GM06990 (cell line): ENCODE data around the gene CCAR1.

Experiments used
- DNase-seq: peaks from one replicate; pipeline ENCODE4 v3.0.0-alpha.2; 2011; ENCODE audit not compliant: insufficient read length; ENCODE audit errors: extremely low read depth
- H3K27me3 ChIP-seq: replicated peaks from 2 replicates; pipeline ENCODE4 v1.6.0; 2011; ENCODE audit warnings: low read length; ENCODE audit not compliant: control insufficient read depth, insufficient read depth
- H3K36me3 ChIP-seq: 2 replicates; pipeline ENCODE4 v1.5.1; 2011; ENCODE audit warnings: low read length; ENCODE audit not compliant: control insufficient read depth, insufficient read depth
- H3K4me3 ChIP-seq: replicated peaks from 2 replicates; pipeline ENCODE4 v1.5.1; 2011; ENCODE audit warnings: low read depth, mild to moderate bottlenecking, control low read depth, low read length
- TF ChIP-seq, protein P1 (sequence below): IDR thresholded peaks from 2 replicates; pipeline ENCODE4 v1.5.1; 2011; ENCODE audit warnings: low read length, control low read depth, mild to moderate bottlenecking, inconsistent platforms; ENCODE audit not compliant: insufficient read depth, poor library complexity, severe bottlenecking

Gene CCAR1

DNA sequence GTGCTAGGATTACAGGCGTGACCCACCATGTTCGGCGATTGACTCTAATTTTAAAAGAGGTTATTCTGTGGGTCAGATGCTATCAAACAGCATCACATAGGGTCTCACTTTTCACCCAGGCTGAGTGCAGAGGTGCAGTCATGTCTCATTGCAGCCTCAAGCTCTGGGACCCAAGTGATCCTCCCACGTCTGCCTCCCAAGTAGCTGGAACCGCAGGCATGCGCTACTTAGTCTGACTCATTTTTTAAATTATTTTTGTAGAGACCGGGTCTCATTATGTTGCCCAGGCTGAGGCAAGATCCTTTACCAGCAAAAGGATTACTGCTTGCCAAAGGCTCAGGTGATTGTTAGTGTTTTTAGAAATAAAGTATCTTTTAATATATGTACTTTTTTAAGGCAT lies 63.4 kb downstream of the CCAR1 start:
- TF ChIP-seq, protein P1, sequence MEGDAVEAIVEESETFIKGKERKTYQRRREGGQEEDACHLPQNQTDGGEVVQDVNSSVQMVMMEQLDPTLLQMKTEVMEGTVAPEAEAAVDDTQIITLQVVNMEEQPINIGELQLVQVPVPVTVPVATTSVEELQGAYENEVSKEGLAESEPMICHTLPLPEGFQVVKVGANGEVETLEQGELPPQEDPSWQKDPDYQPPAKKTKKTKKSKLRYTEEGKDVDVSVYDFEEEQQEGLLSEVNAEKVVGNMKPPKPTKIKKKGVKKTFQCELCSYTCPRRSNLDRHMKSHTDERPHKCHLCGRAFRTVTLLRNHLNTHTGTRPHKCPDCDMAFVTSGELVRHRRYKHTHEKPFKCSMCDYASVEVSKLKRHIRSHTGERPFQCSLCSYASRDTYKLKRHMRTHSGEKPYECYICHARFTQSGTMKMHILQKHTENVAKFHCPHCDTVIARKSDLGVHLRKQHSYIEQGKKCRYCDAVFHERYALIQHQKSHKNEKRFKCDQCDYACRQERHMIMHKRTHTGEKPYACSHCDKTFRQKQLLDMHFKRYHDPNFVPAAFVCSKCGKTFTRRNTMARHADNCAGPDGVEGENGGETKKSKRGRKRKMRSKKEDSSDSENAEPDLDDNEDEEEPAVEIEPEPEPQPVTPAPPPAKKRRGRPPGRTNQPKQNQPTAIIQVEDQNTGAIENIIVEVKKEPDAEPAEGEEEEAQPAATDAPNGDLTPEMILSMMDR = no peak
- Histone ChIP-seq H3K4me3 (no peak overlapping the region), H3K27me3 (no peaks in the 10 kb centered on the region), H3K36me3 (peaks cover 5% of the 10 kb centered on the region)
- no peak for DNase-seq

DNA sequence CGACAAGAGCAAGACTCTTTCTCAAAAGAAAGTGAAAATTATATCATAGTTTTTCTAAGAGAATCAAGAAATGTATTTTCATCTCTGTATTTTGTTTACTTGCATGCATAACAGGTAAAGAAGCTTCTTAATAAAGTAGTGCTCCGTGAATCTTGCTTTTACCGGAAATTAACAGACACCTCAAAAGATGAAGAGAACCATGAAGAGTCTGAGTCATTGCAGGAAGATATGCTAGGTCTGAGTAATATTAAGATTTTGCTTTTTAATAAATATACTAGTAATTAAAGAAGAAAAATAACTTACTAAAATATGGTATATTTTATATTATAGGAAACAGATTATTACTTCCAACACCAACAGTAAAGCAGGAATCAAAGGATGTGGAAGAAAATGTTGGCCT lies 66.8 kb downstream of the CCAR1 start:
- Histone ChIP-seq H3K36me3 (peaks cover 5% of the 10 kb centered on the region), H3K4me3 (no peak overlapping the region), H3K27me3 (no peaks in the 10 kb centered on the region)
- TF ChIP-seq, protein P1 = no peak
- no peak for DNase-seq

DNA sequence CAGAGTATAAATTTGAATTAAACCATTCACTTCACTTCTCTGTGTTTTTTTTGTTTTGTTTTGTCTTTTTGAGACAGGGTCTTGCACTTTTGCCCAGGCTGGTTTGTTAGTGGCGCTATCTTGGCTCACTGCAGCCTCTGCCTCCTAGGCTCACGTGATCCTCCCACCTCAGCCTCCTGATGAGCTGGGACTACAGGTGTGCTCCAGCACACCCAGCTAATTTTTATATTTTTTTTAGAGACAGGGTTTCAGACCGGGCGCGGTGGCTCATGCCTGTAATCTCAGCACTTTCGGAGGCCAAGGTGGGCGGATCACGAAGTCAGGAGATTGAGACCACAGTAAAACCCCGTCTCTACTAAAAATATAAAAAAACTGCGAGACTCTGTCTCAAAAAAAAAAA lies 69.4 kb downstream of the CCAR1 start:
- H3K27me3 ChIP-seq = no peaks in the 10 kb centered on the region
- no peak overlapping the region for H3K4me3 ChIP-seq
- DNase-seq = no peak
- TF ChIP-seq, protein P1 = no peak
- H3K36me3 ChIP-seq = peaks cover 3% of the 10 kb centered on the region

DNA sequence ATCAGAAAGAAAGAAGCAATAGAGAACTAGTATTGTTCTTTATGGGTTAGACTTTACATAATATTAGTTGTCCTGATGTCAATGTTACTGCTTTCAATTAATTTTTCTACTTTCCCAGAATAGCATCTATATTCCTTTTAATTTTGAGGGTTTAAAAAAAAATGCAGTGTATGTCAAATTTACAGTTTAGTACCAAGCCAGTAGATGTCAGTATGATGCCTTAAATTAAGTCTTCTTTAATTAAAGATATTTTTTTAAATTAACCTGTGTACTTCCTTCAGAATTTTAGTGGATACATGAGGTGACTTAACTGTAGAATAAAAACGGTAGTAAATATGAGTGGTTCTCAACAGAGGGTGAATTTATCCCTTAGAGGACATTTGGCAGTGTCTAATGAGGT lies 71.1 kb downstream of the CCAR1 start:
- TF ChIP-seq, protein P1 = no peak
- no peaks in the 10 kb centered on the region for H3K27me3 ChIP-seq
- no peak overlapping the region for H3K4me3 ChIP-seq
- H3K36me3 ChIP-seq = peaks cover 3% of the 10 kb centered on the region
- DNase-seq = no peak

DNA sequence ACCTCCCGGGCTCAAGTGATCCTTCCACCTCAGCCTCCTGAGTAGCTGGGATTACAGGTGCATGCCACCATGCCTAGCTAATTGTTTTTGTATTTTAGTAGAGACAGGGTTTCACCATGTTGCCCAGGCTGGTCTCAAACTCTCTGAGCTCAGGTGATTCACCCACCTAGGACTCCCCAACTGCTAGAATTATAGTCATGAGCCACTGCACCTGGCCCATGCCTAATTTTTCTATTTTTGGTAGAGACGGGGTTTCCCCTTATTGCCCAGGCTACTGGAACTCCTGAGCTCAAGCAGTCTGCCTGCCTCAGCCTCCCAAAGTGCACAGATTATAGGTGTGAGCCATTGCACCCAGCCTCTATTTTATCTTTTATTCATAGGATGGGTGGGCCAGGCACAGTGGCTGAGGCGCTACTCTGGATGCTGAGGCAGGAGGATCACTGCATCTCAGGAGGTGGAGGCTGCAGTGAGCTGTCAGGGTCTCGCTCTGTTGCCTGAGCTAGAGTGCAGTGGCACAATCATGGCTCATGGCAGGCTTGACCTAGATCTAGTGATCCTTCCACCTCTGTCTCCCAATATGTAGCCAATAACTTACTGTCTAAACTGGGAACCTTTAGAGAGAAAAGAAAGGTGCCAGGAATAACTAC lies 75.0 kb downstream of the CCAR1 start:
- Histone ChIP-seq H3K27me3 (no peaks in the 10 kb centered on the region), H3K36me3 (no peaks in the 10 kb centered on the region; the same call in 1 of the 2 replicates), H3K4me3 (no peak overlapping the region)
- DNase-seq = no peak
- TF ChIP-seq, protein P1 = no peak

DNA sequence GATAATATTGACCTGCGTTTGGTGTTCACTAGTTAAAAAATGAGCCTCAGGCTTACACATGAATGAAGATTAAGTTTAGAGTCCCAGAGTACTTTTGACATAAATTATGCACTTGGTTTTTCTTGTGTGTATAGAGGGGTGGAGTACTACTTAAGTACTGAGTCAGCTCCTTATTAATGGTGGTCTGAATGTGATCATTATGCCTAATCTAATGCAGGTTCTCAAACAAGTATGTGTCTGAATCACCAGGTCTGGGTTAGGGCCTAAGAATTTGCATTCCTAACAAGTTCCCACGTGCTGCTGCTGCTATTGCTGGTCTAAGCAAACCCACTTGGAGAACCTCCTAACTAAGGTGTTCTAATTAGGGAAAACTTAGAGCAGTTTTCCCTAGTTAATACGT lies 75.6 kb downstream of the CCAR1 start:
- Histone ChIP-seq H3K36me3 (no peaks in the 10 kb centered on the region; the same call in 1 of the 2 replicates), H3K27me3 (no peaks in the 10 kb centered on the region), H3K4me3 (no peak overlapping the region)
- DNase-seq = no peak
- TF ChIP-seq, protein P1 = no peak
